ENCODE measurements around the gene MGLL.

DNA sequence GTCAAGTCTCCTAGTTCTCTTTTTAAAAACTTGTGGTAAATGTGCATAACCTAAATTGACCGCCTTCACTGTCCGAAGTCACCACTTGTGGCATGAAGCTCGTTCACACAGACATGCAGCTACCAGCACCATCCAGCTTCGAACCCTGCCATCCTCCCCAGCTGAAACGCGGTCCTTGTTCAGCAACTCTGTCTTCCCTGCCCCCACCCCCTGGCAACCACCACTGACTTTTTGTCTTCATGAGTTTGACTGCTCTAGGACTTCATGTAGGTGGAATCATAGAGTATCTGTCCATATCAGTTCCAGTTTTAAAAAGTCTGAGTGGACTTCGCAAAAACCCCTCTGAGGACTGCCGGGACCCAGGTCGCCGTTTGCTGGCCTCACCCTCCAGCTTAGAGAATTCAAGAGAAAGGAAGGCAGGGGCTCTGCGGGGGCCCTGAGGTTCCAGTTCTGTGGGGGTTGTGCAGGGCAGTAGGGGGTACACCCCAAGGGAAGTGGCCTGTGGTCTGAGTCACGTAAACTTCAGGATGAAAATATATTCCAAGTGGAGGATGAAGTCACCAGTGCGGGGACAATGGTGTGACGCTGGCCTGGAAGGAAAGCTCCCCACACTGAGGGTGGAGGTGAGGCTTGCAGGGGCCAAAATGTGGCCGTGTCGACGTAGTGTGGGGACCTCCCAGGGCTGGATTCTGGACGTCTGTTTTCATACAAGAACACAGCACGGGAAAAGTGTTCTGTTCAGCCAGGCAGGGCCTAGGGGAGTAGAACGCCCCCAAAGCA is 82.0 kb downstream of the MGLL start:
- TF ChIP-seq, protein P1, sequence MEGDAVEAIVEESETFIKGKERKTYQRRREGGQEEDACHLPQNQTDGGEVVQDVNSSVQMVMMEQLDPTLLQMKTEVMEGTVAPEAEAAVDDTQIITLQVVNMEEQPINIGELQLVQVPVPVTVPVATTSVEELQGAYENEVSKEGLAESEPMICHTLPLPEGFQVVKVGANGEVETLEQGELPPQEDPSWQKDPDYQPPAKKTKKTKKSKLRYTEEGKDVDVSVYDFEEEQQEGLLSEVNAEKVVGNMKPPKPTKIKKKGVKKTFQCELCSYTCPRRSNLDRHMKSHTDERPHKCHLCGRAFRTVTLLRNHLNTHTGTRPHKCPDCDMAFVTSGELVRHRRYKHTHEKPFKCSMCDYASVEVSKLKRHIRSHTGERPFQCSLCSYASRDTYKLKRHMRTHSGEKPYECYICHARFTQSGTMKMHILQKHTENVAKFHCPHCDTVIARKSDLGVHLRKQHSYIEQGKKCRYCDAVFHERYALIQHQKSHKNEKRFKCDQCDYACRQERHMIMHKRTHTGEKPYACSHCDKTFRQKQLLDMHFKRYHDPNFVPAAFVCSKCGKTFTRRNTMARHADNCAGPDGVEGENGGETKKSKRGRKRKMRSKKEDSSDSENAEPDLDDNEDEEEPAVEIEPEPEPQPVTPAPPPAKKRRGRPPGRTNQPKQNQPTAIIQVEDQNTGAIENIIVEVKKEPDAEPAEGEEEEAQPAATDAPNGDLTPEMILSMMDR (IDR thresholded peaks at IDR 0.05): no peak
- no peak for TF ChIP-seq EP300 (IDR thresholded peaks at IDR 0.05)
- TF ChIP-seq POLR2A (IDR thresholded peaks at IDR 0.05): no peak

Data from suprapubic skin (tissue), 3 donors.